CD4-positive, alpha-beta T cell treated with Interleukin-17A for 1 hour (primary cell): ENCODE measurements around the gene CDSN.
"Not testable (repeated sequence)": the region's sequence is repeated elsewhere in the genome, so short reads cannot be mapped to it uniquely, and the experiment has no call there.

Experiments
- DNase-seq: peaks from one replicate; pipeline ENCODE4 v3.0.0-alpha.2; 2020

CDSN gene

GRCh38 chr6:31081872-31082271, 38.4 kb downstream of the CDSN start:
- DNase-seq = no peak

GRCh38 chr6:31079656-31080261, 40.5 kb downstream of the CDSN start:
- DNase-seq = peak; percentile 78

- DNase-seq = no peak
Observed at GRCh38 chr6:31076611-31077010, 43.6 kb downstream of the CDSN start.

GRCh38 chr6:31075528-31075927, 44.7 kb downstream of the CDSN start:
- no peak for DNase-seq

GRCh38 chr6:31074401-31074800, 45.8 kb downstream of the CDSN start:
- no peak for DNase-seq

GRCh38 chr6:31070711-31071197, 49.5 kb downstream of the CDSN start:
- DNase-seq = no peak

- peak; percentile 72 for DNase-seq
Observed at GRCh38 chr6:31068669-31069340, 51.4 kb downstream of the CDSN start.

- DNase-seq = not testable (repeated sequence)
Observed at GRCh38 chr6:31067891-31068668, 52.2 kb downstream of the CDSN start.

GRCh38 chr6:31067028-31067427, 53.2 kb downstream of the CDSN start:
- DNase-seq = not testable (repeated sequence)

GRCh38 chr6:31065556-31065955, 54.7 kb downstream of the CDSN start:
- DNase-seq = no peak
